Measurements from ENCODE around the gene AFDN.

AFDN gene

DNA sequence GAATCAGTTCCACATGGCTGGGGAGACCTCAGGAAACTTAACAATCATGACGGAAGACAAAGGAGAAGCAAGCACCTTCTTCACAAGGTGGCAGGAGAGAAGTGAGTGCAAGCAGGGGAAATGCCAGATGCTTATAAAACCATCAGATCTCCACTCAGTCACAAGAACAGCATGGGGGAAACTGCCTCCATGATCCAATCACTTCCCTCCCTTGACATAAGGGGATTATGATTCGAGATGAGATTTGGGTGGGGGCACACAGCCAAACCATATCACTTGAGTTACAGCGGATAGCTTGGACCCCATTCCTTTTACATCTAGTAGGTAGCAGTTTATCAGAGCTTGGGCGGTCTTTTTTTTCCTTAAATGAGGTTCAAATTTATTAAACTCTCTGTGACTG lies 19.1 kb downstream of the AFDN start:
- no peak for DNase-seq

GRCh38 chr6:167846997-167847606 lies 20.4 kb downstream of the AFDN start:
- DNase-seq, result no peak

GRCh38 chr6:167847936-167848335 lies 21.2 kb downstream of the AFDN start:
- DNase-seq, result no peak

- no peak for DNase-seq
Observed at GRCh38 chr6:167848783-167849182, 22.1 kb downstream of the AFDN start.

DNA sequence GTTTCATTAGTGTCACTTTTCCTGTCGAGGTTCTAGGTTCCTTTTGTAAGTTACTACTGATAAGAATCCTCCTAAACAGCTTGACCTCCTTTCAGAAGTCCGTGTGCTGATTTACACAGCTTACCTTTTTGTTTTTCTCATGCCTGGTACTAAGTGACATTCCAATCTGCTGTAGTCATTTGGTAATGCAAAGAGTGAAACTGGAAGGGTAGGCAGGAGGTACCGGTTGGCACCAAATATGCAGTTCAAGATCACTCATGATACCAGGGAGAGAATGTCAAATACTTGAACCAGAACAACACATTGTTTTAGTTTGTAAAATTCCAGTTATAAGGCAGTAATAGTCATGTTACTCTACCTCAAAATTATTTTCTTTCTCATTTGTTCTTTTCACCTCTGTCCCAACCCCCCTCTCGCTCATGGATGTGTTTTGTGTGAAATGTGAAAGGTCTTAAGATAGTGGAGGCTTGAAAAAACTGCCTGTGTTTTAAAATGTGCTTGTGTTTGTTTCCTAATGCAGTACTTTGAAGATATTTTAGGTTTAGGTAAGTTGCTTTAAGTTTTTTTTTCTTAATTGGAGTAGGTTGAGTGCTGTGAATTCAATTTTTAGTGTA lies 23.2 kb downstream of the AFDN start:
- DNase-seq, result no peak

DNA sequence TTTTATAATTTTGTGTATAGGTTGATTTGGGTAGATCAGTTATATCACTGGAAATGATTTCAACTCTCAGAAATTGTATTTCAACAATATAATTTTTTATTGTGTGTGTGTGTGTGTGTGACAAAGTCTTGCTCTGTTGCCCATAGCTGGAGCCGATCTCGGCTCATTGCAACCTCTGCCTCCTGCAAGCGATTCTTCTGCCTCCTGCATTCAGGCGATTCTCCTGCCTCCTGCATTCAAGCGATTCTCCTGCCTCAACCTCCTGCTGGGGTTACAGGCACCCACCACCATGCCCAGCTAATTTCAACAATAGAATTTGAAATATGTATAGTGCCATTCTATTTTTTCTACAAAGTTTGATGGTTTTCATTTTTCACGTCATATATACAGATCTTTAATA lies 24.1 kb downstream of the AFDN start:
- DNase-seq, result no peak

DNA sequence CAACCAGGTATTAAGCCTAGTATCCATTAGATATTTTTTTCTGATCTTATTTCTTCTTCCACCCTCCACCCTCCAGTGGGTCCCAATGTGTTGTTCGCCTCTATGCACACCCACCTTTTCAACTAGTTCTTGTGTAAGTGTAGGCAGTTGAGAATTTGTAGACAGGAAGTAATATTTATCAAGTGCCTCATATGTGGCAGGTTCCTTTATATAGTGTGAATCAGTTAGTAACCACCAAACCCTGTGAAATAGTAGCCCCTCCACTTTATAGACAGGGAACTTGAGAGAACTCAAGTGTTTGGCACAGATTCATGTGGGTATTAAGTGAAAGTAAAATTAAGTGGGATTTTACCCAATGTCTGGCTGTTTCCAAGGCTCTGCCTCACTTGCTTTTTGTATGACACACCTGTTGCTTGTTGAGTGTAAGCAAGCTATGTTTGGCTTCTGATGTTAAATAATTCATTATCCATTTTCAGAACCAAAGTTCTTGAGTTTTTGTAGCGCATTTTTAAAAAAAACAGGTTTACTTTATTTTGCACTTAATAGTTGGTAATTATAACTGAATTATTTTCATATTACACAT lies 24.8 kb downstream of the AFDN start:
- DNase-seq, result no peak

GRCh38 chr6:167855825-167856425 lies 29.2 kb downstream of the AFDN start:
- peak in 1 of 2 experiments; percentile 13 for DNase-seq

DNA sequence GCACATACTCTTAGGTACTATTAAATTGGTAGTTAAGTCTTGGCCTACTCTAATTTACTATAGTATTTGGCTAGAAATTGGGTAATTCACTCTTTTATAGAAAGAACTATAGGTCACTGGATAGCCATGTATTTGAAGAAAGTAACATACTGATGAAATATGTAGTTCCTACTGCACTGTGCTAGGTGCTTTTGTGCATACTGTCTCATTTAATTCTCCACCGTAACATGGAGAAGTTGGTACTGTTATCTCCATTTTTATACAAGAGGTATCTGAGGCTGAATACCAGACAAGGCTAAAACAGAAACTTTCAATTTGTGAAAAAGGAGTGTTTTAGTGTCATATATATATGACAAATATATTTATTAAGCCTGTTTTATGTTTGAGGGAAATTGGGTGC lies 29.8 kb downstream of the AFDN start:
- no peak for DNase-seq

- DNase-seq, result no peak
Observed at GRCh38 chr6:167856999-167857660, 30.4 kb downstream of the AFDN start.

DNA sequence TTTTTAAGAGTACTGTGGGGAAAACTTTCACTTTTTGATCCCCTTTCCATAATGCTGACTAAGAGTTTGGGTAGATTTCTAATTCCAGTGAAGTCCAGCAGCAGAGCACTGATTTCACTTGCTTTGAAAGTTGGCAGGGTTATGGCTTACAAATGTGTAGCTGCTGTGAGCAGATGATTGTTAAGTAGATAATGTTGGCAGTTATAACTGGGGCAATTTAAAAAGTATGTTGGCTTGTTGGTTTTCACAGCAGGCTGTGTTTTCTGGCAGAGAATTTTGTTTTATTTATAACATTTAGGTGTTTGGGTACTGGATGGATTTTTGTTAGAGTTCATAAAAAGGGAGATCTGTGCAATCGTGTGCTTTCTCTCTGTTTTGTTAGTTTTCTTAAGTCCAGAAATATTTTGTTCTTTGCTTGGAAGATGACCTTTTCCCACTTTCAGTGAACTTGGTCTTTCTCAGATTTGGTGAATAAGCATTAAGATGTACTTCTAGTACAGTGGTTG lies 31.4 kb downstream of the AFDN start:
- DNase-seq, result no peak

- no peak for DNase-seq
Observed at GRCh38 chr6:167858842-167859664, 32.3 kb downstream of the AFDN start.

GRCh38 chr6:167860550-167861226 lies 34.0 kb downstream of the AFDN start:
- DNase-seq, result no peak

GRCh38 chr6:167861424-167861823 lies 34.7 kb downstream of the AFDN start:
- DNase-seq, result no peak

- no peak for DNase-seq
Observed at GRCh38 chr6:167863897-167864296, 37.2 kb downstream of the AFDN start.

DNA sequence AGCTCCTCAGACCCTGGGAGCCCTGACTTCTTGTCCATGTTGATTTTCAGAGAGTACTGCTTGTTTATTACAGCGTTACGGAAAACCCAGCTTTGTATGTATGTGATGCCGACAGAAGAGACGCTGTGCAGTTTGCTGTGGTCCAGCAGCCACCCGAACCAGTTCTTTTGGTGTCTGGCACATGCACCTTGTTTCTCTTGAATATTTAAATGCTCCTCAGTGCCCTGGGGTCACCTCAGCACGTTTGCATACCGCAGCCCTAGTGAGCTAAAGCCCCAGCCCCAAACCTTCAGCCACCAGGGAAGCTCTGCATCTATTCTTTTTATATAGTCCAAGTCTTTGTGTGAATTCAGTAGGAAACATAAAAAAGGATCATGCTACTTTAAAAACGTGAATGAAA lies 39.9 kb downstream of the AFDN start:
- no peak for DNase-seq

- no peak for DNase-seq
Observed at GRCh38 chr6:167870321-167870720, 43.6 kb downstream of the AFDN start.

DNA sequence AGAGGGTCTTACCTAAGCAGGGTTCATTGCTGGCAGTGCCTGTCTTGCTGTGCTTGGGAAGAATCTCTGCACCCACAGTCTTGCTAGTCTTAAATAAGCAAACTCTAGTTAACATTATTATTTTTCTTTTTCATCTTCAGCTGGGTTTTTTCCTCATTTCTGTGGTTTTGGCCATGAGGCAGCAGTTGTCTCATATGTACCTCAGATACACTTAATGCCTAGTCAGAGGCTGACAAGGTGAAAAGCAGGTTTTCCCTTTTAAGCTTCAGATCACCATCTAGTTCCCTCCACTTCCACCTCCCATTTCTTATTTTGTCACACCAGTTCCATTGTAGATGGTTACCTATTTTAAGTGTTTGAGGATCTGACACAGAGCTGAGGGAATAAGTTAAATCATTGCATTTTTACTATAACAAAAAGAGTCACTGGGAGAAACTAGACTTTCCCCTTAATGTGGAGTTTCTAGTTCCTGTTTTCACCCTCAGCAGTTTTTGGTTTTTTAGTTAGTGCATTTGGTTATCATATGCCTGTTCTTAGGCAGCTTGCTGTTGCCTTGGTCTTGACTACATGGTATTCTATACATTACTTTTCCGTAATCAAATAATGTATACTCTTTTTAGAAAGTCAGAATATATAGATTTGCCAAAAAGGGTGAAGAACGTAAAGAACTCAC lies 46.0 kb downstream of the AFDN start:
- no peak for DNase-seq

DNA sequence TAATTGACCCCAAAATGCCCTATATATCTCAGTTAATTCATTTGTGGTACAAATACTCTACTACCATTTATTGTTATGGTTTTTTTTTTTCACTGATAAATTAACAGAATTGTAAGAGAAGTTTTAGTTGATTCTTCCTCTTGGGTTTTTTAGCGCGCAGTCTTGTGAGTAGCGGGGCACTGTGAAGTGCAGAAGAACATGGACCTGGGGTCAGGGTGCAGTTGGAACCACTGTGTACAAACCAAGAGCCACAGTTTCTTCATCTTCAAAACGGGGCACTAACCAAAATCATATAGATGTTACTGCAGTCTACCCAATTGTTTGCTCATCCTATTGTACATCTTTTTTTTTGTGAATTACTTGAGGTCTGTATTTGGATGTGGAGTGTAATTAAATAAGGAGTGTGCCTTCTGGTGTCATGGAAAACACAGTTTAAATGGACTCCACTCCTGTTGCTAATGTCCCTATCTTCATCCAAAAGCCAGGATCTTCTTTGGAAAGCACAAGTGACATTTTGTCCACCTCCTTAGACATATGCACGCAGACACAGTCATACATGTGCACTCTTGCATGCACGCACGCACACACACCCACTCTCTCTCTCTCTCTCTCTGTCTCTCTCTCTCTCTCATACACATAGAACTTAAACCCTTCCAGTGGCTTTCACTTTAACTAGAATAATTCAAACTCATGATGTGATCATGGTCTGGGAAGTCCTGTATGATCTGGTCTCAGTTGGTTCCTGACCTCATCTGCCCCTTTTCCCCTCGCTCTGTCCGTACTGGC lies 51.5 kb downstream of the AFDN start:
- no peak for DNase-seq

DNA sequence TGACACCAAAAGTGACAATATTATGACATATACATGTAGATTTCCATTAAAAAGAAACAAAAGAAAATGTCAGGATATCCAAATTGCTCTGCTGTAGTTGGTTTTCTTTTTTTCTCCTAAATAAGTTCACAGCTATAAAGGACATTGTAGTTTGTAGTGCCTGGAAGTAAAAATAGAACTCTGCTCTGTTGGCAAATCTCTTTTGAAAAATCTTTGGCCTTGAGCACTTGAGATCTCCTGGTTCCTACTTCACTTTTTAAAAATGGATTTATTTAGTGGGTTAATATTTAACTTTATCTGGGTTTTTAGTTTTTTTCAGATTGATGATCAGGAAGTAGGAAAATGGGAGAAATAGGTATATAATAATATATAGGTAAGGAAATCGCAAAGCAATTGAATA lies 52.9 kb downstream of the AFDN start:
- DNase-seq, result no peak

DNA sequence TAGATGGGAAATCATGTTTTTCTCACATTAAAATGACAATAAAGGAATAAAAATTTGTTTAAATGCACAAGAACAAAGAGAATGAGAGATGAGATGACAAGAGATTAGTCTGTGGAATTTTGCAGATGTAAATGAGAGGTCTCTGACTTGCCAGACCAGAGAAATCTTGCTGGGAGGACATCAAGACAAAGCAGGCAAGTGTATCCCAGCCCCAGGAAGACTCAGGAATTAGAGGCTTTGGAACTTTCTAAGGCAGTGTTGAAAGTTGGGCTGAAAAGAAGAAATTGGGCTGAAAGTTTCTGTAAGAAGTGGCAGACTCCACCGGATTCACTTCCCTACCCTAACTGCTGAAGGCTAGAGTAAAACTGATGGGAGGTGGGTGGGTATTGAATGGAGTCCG lies 54.6 kb downstream of the AFDN start:
- no peak for DNase-seq
